Astrocyte of the spinal cord (primary cell): ENCODE data around the gene CCDC57.
"Not testable (repeated sequence)": the region's sequence is repeated elsewhere in the genome, so short reads cannot be mapped to it uniquely, and the experiment has no call there.

Experiments
- DNase-seq: peaks from one replicate; pipeline ENCODE4 v3.0.0; 2011; ENCODE audit warnings: low read depth, low spot score
- H3K4me3 ChIP-seq: 2 replicates; pipeline ENCODE4 v1.5.1; 2011; ENCODE audit warnings: low read depth, mild to moderate bottlenecking, low read length, moderate library complexity
- in situ Hi-C: cut with HindIII; loops from 2 replicates; pipeline ENCODE4 v1.10.0; 2017; ENCODE audit warnings: low sequenced_read_pairs
- TF ChIP-seq, protein P1 (sequence below): IDR thresholded peaks from 2 replicates; pipeline ENCODE4 v1.5.1; 2012; ENCODE audit warnings: low read depth, mild to moderate bottlenecking, low read length, inconsistent platforms

CCDC57 gene

DNA sequence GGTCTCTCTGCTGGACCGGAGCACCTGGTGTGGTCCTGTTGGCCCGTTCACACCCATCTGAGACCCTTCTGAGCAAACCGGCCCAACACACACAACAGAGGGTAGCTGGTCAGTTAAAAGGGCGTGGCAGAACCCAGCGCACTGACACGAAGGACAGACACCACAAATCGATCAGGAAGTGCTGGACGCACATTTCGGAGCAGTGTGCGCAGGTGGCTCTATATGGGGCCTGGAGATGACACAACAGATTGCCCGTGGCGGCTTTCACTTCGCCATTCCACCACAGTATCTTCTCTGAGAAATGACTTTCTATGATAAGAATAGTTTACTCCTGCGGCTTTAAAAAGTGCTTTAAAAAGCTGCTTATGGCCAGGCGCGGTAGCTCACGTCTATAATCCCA is 12.5 kb downstream of the CCDC57 start:
- in situ Hi-C loops, result no loop called here
- no peak for DNase-seq
- TF ChIP-seq, protein P1, sequence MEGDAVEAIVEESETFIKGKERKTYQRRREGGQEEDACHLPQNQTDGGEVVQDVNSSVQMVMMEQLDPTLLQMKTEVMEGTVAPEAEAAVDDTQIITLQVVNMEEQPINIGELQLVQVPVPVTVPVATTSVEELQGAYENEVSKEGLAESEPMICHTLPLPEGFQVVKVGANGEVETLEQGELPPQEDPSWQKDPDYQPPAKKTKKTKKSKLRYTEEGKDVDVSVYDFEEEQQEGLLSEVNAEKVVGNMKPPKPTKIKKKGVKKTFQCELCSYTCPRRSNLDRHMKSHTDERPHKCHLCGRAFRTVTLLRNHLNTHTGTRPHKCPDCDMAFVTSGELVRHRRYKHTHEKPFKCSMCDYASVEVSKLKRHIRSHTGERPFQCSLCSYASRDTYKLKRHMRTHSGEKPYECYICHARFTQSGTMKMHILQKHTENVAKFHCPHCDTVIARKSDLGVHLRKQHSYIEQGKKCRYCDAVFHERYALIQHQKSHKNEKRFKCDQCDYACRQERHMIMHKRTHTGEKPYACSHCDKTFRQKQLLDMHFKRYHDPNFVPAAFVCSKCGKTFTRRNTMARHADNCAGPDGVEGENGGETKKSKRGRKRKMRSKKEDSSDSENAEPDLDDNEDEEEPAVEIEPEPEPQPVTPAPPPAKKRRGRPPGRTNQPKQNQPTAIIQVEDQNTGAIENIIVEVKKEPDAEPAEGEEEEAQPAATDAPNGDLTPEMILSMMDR, result no peak
- H3K4me3 ChIP-seq, result no peak overlapping the region

DNA sequence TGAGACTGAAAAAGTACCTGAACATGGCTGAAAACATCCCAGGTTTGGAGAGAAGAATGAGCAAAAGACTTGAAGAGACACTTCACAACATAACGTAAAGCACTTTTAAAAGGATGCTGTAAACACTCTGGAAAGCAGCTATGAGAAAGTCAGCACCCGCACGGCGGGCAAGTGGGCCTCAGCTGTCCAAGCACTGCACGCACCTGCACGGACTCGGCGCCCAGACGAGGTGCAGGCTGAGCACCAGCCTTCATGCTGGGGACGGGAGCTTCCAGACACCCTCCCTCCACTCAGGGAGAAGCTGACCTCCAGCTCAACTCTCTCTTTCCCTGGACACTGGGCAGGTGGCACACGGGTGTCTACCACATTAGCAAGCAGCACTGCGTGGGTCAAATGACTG is 13.1 kb downstream of the CCDC57 start:
- no peak for DNase-seq
- TF ChIP-seq, protein P1, result no peak
- in situ Hi-C loops, result no loop called here
- no peak overlapping the region for H3K4me3 ChIP-seq

GRCh38 chr17:82198092-82198491 is 14.6 kb downstream of the CCDC57 start:
- TF ChIP-seq, protein P1, result no peak
- H3K4me3 ChIP-seq, result no peak overlapping the region
- DNase-seq, result no peak
- in situ Hi-C loops, result no loop called here

GRCh38 chr17:82195675-82196672 is 16.7 kb downstream of the CCDC57 start:
- TF ChIP-seq, protein P1, result no peak
- in situ Hi-C loops, result no loop called here
- DNase-seq, result no peak
- no peak overlapping the region for H3K4me3 ChIP-seq

DNA sequence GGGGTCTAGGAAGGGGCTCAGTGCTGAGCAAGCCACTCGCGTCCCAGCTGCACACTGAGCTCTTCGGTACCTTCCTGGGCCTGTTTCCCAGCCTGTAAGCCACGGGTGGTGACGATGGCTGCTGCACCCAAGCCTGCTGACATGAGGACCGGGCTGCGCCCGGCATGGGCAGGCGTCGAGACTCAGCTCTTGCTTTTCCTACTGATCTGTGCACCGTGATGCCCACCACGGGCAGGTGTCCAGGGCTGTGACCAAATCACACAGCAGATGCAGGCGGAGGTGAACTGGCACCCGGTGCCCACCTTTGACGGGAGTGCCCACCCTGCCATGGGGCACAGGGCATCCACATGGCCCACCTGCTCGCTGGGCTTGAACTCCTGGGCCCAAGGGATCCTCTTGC is 17.9 kb downstream of the CCDC57 start:
- in situ Hi-C loops, result no loop called here
- no peak for DNase-seq
- TF ChIP-seq, protein P1, result no peak

DNA sequence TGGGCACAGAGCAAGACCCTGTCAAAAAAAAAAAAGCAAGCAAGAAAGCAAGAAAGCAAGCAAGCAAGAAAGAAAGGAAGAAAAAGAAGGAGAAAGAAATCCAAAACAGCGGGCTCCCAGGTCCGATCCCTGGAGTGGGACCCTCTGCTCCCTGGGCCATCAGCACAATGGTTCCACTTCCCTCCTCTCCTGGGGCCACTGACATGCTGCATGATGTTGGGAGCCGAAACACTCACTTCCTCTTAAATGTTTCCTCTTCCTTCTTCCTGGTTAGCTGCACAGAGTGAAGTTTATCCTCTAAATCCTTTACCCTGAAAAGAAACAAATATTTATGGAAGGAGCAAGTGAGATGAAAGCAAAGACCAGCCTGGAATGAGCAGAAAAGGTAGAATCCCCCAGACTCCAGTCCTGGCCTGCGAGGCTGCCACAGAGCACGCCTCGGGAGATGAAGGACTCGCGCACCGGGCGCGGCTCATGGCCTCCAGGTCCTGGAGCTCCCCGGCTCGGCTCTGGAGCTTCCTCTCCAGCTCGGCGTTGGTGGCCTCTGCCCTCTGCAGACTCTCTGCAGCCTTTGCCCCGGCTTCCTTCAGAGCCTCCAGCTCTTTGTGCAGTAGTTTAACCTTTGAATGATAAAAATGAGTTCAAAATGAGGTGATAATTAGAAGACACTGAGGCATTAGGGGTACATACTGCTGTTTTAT is 19.0 kb downstream of the CCDC57 start:
- TF ChIP-seq, protein P1, result no peak
- no peak overlapping the region for H3K4me3 ChIP-seq
- in situ Hi-C loops, result no loop called here
- DNase-seq, result no peak

More for the DNA sequence above, 17.9 kb downstream of the CCDC57 start:
- H3K4me3 ChIP-seq, result no peak overlapping the region

GRCh38 chr17:82193050-82193449 is 19.6 kb downstream of the CCDC57 start:
- DNase-seq, in situ Hi-C loops, H3K4me3 ChIP-seq: not testable (repeated sequence)
